Measurements from ENCODE around the gene IRS1.

The IRS1 gene

DNA sequence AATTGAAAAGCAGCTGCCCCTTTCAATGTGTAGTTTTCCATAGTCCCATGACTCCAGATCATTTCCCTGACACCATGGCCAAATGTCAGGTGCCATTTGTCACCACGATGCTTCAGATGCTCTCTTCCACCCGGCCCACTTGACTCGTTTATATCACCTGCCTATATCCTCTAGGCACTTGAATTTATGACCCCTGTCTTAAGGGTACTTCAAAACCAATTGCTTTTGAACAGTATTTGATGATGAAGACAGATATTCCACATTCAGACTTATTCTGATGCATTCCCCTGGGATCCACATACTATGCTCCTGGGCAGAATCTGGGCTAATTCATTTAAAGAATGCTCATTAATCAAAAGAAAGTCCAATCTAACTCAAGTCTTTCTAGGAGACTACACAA, 19.3 kb upstream of the IRS1 start:
- DNase-seq = no peak

DNA sequence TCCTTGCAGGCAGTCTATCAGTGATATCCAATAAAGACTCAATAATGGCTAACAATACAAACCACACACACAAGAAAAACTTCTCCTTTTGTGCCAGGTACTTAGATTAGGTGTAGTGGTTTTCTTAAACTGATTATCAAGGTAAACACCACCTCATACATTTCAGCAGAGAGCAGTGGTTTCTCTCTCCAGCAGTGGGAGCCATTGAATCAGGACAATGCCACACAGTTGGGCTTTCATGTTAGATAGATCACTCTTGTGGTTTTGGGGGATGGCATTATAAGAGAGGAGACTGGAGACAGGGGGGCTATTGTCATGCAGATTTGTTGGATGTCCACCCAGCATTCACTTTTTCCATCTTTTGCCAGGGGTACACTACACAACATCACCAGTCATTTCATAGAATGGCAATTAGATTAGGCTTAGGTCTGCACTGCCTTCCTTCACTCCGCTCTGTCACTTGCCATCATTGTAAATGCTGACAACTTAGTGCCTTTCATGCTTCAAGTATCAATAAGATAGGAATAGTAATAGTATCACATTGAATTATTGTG, 13.6 kb upstream of the IRS1 start:
- no peak for DNase-seq

DNA sequence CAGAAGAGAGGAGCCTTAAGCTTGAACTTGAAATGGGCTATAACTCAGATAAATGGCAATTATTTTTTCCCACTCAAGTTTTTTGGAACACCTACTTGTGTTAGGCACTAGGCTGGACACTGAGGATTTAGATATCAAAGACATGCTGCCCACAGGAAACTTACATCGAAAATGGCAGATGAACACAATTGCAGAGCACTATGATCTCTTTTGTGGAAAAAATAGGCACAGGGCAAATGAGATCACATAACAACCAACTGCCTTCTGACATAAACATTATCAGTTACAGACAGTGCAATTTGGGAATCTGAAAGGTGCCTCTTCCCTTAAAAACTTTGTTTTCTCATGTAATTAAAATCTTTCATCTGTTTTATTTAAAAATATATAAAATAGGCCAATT, 3.8 kb upstream of the IRS1 start:
- DNase-seq = no peak

DNA sequence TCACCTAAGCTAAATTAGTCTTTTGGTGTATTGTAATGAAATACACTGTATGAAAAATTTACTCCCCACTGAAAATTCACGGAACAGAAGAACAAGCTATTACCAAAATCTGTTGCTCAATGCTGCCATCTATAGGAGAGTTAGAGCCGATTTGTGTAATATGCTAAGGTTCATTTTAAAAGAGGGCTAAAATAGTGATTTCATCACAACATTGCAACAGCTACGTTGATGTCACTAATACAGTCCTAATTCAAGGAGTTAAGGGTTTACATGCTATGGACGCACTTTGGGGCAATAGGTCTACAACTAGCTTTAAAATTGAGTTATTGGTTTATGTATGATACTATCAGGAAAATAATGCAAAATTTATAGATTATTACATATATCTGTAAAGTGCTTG, 3.0 kb upstream of the IRS1 start:
- no peak for DNase-seq

DNA sequence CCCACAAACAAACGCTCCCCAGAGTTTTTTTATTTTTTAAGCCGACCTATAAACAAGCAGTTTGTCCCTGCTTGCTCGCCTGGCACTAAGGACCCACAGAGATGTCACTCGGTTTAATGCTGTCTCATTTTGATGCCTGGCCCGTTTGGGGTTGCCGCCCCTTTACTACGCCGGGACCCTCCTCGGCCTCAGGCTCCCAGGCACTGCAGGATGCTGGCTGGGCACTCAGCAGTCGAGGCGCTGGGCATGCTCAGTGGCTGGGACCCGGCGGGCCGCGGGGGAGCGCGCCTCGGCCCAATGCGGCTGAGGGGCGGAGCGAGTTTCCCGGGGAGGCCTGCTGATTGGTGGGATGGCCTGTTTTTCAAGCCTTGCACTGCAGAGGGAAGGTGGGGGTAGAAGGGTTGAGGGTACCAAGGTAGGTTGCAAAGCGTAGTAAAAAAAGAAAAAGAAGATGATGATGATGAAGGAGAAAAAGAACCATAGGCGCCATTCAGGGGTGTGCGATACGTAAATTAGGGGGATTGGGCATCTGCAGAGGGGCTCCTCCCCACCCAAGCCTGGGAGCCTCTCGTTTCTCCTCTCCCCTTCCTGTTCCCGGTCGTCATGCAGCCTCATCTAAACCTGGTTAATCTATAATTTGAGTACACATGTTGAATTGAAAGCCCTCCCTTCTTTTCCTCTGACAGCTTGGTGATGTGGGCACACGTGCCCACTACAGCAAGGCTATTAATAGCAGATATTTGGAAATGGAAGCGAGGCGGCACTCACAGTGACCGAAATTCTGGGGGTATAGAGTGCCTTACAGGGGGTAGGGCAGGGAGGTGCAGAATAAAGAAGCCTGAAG, 1.5 kb upstream of the IRS1 start:
- peak; percentile 59 for DNase-seq

DNA sequence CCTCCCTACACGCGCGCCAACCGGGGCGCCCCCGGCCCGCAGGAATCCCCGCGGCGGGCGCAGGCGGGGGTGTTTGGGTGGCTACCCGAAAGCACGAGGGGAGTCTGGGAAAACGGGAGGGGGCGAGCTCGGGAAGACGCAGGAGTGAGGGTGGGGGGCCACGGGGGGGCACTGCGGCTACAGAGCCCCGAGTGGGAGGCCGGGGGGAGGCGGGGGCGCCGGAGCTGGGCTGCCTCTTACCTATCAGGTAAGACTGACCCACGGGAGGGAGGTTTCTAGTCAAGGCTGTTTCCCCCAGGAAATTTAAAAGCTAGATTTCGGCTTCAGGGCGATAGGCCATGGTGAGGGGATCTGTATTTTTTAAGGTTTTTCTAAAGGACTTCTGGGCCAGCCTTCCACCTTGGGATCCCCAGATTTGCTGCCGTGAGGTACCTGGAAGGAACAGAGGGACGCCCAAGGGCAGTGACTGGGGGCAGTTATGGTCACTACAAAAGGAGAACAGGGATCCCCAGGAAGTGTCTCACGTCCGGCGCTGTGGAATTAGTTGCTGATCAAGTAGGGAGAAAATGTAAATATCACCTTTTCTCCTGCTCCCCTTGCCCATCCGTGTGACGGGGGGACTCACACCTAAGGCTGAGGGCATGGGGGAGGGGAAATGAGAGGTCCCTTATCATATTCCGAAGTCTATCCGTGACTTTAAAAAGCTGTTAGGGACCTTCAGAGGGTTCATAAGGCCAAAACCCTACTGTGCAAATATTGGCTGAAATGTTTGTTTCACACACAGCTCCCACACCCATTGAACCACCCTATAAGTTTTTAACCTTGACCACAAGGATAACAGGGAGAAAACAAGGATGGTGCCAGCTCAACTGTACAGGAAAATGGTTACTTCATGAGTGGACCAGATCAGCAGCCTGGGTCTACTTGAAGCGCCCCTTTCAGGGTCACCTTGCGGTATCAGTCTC, 638 bp upstream of the IRS1 start:
- DNase-seq = no peak

DNA sequence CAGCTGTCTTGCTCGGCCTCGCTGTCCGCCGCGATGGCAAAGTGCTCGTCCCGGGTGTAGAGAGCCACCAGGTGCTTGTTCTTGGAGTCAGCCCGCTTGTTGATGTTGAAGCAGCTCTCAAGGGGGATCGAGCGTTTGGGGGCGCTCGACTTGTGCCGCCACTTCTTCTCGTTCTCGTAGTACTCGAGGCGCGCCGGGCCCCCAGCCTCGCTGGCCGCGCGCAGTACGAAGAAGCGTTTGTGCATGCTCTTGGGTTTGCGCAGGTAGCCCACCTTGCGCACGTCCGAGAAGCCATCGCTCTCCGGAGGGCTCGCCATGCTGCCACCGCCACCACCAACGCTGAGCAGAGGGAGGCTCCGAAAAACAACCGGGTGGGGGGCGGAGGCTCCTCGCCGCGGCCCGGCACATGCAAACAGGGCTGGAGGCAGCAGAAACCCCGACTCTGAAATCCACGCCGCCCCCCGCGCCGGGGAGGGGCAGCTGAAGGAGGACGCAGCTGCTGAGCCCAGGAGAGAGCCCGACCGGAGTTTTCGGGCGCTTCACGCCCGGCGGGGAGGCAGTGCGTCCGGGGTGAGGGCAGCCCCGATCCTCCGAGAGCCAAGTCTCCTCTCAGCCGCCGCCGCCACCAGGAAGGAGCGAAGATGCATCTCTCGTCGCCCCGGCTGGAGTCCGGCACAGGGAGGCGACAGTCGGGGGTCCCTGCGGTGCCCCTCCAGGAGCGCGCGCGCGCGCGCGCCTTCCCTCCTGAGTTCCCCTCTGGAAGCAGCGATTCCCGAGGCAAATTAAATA, 1.0 kb downstream of the IRS1 start:
- no peak for DNase-seq

DNA sequence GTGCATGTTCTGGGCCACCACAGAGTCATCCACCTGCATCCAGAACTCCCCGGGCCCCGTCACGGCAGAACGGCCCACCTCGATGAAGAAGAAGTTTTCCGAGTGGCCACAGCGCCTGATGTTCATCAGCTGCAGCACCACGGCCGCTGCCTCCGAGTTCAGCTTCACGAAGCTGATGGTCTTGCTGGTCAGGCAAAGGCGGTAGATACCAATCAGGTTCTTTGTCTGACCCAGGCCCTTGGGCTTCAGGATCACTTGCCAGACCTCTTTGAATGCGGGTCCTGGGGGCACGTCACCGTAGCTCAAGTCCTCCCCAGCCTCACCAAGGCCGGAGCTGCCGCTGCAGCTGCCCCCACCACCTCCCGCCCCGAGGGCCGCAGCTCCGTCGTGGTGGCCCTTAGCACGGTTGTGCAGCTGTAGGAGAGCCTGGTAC, 1.6 kb downstream of the IRS1 start:
- DNase-seq = no peak

DNA sequence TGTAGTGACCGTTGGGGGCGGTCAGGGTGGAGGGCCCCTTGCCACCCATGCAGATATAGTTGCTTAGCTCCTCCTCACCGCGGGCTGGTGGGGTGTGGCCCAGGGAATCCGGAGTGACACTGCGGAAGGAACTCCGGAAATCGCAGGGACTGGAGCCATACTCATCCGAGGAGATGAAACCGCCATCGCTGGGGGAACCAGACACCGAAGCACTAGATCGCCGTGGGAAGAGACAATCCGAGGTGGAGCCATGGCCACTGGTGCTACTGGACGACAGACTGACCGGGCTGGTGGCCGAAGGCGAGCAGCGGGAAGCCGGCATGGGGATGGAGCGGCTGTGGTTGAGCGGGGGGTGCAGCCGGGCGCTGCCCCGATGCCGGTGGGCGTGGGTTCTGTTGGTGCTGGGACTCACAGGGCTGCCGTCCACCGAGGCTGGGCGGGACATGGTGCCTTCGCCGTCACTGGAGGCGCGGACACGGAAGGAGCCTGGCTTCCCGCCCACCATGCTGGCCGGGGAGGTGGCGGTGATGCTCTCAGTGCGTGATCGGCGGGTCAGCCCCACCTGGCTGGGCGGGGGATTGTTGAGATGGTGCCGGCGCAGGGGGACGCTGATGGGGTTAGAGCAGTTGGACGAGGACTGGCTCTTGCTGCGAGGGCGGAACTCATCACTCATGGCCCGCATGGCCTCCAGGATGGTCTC, 2.2 kb downstream of the IRS1 start:
- DNase-seq = no peak

DNA sequence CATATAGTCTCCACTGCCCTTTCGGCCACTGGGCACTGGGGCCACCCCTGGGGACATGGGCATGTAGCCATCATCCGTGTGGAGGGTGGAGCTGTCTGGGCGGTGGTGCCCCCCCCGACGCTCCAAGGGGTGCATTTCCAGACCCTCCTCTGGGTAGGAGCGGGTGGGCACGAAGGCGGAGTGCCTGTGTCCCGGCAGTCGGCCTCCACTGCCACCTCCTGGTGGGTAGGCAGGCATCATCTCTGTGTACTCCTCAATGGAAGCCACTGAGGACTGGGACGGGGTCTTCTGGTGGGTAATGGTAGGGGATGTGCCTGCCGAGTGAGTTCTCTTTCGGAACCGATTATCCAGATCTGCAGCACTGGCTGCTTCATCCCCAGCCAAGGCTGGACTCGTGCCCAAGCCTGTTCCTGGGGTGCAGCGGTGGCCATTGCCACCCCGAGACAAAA, 2.8 kb downstream of the IRS1 start:
- DNase-seq = no peak

DNA sequence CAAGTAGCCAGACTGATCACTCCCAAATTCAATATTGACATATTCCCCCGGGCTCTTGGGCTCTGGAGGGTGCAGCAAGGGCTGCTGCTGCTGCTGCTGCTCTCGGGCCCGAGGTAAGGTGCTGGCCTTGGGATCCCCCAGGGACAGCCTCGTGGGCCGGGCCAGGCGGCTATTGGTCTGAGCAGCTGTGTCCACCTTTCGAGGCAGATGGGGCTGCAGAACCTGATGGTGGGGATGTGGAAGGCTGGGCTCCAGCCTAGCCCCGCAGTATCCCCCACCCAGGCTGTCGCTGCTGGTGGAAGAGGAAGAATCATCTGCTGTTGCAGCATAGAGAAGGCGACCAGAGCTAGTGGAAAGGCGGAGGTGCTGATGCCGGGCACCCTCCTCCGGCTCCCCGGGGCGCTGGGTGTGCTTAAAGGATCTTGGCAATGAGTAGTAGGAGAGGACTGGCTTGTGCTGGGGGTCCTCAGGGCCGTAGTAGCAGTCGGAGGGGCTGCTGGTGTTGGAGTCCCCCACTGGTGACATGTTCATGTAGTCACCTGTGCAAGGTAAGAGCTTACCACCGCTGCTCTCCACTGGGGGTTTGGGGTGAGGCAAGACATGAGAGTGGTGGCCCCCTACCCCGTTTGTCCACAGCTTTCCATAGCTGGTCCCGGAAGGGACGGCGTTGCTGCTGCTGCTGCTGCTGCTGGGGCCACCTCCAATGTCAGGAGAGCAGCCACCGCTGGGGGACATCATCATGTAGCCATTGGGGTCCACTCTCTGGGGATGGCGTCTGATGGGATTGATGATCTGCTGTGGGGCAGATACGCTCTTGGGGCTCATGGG, 3.4 kb downstream of the IRS1 start:
- DNase-seq = no peak

DNA sequence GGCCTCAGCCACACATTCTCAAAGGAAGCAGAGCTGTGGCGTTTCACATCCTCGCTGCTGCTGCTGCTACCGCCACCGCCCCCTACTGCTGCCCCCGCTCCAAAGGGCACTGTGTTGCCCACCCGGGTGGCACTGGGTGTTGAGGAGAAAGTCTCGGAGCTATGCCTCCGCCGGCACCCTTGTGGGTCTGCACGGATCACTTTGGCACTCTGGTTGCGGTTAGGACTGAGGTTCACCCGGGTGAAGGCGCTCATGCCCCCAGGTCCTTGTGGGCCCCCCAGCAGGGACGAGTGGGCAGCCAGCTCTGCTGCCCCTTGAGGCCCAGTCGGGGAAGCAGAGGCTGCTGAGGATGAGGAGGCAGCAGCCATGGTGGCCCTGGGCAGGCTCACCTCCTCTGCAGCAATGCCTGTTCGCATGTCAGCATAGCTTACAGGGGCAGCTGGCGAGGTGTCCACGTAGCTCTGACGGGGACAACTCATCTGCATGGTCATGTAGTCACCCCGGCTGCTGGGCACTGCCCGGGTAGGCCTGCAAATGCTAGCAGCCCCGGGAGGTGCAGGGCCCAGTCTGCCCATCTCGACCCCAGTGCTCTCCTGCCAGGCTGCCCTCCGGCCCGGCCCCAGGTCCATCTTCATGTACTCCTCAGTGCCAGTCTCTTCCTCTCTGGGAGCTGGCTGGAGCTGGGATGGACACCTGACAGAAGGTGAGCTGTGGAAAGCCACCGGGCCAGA, 4.2 kb downstream of the IRS1 start:
- DNase-seq = no peak

DNA sequence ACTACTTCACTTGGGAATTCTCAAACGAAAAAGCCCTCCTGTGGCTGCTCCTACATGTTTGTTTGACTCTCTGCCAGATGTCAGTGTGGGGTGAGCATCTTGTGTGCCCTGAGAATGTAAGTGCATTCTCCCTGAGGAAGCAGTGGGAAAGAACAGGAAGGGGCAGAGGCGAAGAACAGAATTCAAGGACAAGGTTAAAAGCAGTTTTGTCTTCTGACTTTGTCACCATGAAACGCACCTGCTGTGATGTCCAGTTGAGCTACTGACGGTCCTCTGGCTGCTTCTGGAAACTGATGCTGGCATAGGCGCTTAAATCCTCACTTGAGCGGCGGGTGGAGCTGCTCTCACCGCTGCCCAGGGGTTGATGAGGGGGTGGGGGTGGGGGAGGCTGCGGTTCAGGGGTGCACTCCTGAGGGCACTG, 4.9 kb downstream of the IRS1 start:
- no peak for DNase-seq

DNA sequence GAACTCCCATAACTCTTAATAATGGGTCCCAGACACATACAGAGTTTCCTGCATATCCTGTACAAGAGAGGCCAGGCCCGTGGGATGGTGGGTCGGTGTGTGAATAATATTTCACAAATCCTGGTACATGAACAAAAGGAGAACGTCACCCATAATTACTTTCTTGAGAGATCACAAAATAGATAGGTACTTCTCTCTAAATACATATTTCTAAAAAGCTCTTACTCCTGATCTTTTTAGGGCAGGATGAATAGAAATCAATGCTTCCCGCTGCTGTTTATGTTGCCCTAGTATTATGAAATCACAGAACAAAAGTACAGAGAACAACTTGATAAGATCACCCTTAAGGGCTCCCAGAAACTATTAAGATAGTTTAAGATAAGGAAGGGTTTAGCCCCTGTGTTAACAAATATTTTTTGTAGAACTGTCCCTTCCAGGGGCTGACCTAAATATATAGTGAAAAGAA, 5.4 kb downstream of the IRS1 start:
- DNase-seq = no peak

DNA sequence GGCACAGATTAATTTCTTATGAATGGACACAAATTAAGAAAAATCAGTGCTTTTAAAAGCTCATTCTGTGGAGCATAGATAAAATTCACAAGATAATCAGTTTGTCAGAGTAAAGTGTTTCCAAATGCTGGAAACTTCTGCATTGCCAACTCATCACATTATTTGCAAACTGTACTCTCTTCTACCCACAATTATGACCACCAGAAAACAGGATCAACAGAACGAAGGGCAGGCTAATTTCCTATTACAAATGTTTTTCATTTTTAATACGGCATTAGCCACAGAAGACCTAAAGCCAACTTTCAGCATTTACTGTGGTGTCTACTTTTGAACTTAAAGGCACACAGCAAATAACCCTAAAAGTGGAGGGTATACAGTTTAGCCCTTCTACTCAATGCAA, 6.0 kb downstream of the IRS1 start:
- DNase-seq = no peak

DNA sequence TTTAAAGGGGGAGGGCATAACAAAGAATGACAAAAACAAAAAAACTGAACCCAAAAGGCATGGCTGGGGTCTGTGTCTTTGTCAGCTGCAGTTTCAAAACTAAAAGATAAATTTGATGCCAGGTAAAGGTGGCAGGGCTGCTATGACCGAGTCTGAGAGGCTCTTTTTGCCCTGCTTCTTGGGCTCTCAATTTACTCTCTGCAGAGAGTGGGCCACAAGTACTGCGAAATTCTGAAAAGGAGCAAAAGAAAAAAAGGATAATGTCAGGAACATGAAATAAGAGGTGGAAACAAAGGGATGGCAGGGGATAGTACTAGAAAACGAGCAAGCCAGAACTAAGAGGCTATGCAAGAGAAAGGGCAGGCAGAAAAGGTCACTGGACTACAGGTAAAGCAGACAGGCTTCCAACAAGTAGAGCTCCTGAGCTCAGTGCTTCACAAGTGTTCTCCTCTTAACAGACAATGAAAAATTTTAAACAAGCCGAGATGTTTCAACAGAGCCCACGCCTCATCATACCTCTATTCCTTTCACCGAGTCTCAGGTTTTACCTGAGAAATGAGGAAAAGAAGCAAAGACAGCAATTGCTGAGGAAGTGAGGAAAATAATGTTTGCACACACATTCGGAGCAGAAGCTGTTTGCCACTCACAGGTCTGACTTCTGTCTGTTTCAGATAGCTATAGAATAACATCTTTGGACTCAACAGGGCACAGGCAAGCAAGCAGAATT, 7.3 kb downstream of the IRS1 start:
- DNase-seq = no peak

DNA sequence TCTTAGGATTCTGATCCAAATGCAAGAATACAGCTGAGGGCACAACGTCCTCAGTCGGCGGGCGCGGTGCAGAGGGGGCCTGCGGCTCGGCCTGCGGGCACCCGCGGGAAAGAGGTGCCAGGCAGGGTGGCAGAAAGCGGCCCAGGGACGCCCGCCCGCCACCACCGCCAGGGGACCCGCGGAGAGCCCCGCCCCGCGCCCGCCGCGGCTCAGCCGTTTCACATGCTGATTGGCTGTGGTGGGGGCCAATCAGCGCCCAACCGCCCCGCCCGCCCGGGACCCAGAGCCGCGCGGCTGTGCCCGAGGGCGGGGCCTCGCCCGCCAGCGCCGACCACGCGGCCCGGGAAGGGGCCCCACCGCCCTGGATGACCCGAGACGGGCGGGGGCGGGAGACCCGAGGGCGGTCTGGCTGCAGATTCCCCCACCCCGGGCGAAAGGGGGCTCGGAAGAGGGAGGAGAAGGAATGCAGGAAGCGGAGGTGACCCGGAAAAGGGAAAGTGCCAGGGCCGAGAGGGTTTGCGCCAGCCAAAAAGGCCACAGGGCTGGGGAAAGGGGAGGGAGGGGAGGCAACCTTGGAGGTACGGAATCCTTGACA, 8.0 kb downstream of the IRS1 start:
- peak; percentile 88 for DNase-seq

DNA sequence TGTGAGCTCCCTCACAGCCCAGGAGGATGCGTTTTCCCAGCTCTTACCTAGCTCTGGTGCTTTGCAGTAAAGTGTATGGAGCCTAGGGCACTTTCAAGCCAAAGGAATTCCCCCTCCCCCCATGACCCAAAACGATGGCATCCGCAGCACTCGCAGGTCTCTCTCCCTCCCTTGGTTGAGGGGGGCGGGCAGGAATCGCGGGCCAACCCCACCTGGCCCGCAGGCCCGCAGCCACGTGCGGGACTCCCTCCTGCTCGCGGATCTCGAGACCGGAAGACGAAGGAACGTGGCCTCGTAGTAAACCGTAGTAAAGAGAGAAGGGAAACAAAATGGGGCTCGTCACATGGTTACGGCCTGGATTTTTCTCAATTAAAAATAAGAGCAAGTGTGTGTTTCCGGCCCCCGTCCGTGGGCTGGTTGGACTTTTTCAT, 8.5 kb downstream of the IRS1 start:
- DNase-seq = no peak

DNA sequence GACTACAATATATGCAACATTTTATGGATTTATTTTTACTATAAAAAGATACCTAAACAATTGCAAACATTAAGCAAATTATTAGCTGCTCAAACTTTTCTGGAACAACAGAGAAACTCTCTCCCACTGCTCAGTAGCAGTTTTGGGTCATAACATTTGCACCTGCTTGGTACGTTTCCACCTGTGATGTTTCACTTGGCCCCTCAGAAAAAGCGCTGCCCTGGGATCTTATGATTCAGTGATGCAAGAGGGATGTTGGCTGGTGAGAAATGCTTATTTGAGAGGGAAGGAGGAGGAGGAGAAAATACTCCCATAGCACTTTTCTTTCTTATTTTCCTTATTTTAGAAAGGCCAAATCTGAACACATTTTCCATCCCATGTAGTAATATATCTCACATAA, 9.2 kb downstream of the IRS1 start:
- no peak for DNase-seq
